Measurements from ENCODE around the gene CAPN12.

GRCh38 chr19:38745316-38745715 lies 1.0 kb upstream of the CAPN12 start:
- TF ChIP-seq POLR2AphosphoS5 (IDR thresholded peaks at IDR 0.05), result no peak
- TF ChIP-seq CTCF (IDR thresholded peaks at IDR 0.05), result no peak
- no peak for TF ChIP-seq POLR2A (IDR thresholded peaks at IDR 0.05)
- no peak for TF ChIP-seq EP300 (IDR thresholded peaks at IDR 0.05)
